CD14-positive monocyte (primary cell): ENCODE measurements around the gene SFMBT2. TPM values are rescaled to one million over a fixed set of nuclear protein-coding genes. Genes with fewer than 3 reads are reported as not detected.
A peak's percentile ranks its signal among the peaks of the same experiment; 100 is the strongest.

Source experiments
- DNase-seq, 3 donors: peaks; one replicate each; pipeline ENCODE4 v3.0.0-alpha.2; 2011 to 2022
- H2AFZ ChIP-seq: 2 replicates; pipeline ENCODE4 v1.6.0; 2012; ENCODE audit warnings: mild to moderate bottlenecking, low read depth, low read length, inconsistent platforms; ENCODE audit not compliant: insufficient read depth, poor library complexity, severe bottlenecking
- H3K27ac ChIP-seq, 2 donors: 1 replicate in 1 of 2; 2 replicates in 1 of 2; pipeline ENCODE4 v1.5.1; 2012 to 2013; ENCODE audit warnings: low read length in 2 of 2, control low read depth in 1 of 2, inconsistent platforms in 1 of 2, low read depth in 1 of 2, mild to moderate bottlenecking in 1 of 2
- H3K27me3 ChIP-seq, 2 donors: one replicate each; pipeline versions ENCODE4 v1.6.0 to v1.6.1; 2011 to 2013; ENCODE audit warnings: low read length in 2 of 2; ENCODE audit not compliant: control insufficient read depth in 2 of 2, insufficient read depth in 2 of 2
- H3K36me3 ChIP-seq, 2 donors: replicated peaks in 1 of 2; 1 replicate in 1 of 2; 2 replicates in 1 of 2; pipeline versions ENCODE4 v1.5.1 to v1.6.1; 2012 to 2013; ENCODE audit warnings: low read length in 2 of 2, control low read depth in 1 of 2, inconsistent platforms in 1 of 2, mild to moderate bottlenecking in 1 of 2; ENCODE audit not compliant: insufficient read depth in 2 of 2, control insufficient read depth in 1 of 2
- H3K4me1 ChIP-seq, 2 donors: 1 replicate in 1 of 2; 2 replicates in 1 of 2; pipeline versions ENCODE4 v1.5.1 to v1.6.1; 2012 to 2013; ENCODE audit warnings: low read length in 2 of 2, control low read depth in 1 of 2, inconsistent platforms in 1 of 2, mild to moderate bottlenecking in 1 of 2, moderate library complexity in 1 of 2; ENCODE audit not compliant: insufficient read depth in 2 of 2, control insufficient read depth in 1 of 2
- H3K4me2 ChIP-seq: replicated peaks from 2 replicates; pipeline ENCODE3; 2012; ENCODE audit warnings: low read length, moderate library complexity, mild to moderate bottlenecking; ENCODE audit not compliant: poor library complexity, severe bottlenecking; ENCODE audit errors: extremely low read depth
- H3K4me3 ChIP-seq, 3 experiments: fragments of 200-600 bp in 1 of 3; sonication (generic) in 1 of 3; replicated peaks in 1 of 3; 1 replicate in 2 of 3; 2 replicates in 1 of 3; pipeline ENCODE4 v1.5.1; 2011 to 2013; ENCODE audit warnings: low read length in 3 of 3, mild to moderate bottlenecking in 3 of 3, control low read depth in 2 of 3, low read depth in 2 of 3, inconsistent platforms in 1 of 3, moderate library complexity in 1 of 3
- H3K79me2 ChIP-seq: 2 replicates; pipeline ENCODE4 v1.6.0; 2012; ENCODE audit warnings: mild to moderate bottlenecking, control low read depth, inconsistent platforms, low read length, moderate library complexity; ENCODE audit not compliant: insufficient read depth
- H3K9ac ChIP-seq: 2 replicates; pipeline ENCODE4 v1.6.0; 2017; ENCODE audit warnings: low read length, mild to moderate bottlenecking; ENCODE audit not compliant: insufficient read depth, poor library complexity, severe bottlenecking
- H3K9me3 ChIP-seq, 2 donors: replicated peaks in 1 of 2; 1 replicate in 1 of 2; 2 replicates in 1 of 2; pipeline versions ENCODE4 v1.5.1 to v1.6.1; 2012 to 2013; ENCODE audit warnings: low read length in 2 of 2, control low read depth in 1 of 2; ENCODE audit not compliant: control insufficient read depth in 1 of 2, insufficient read depth in 1 of 2
- H4K20me1 ChIP-seq: 2 replicates; pipeline ENCODE4 v1.6.0; 2012; ENCODE audit warnings: mild to moderate bottlenecking, low read length, control low read depth, moderate library complexity; ENCODE audit not compliant: insufficient read depth
- H3K27ac Mint-ChIP-seq, 7 donors: one replicate each; pipeline ENCODE4 v1.8.0; 2020; ENCODE audit warnings: mild to moderate bottlenecking in 7 of 7, mixed read lengths in 7 of 7, moderate library complexity in 6 of 7, inconsistent platforms in 2 of 7
- H3K27me3 Mint-ChIP-seq, 3 donors: one replicate each; pipeline ENCODE4 v1.8.0; 2021 to 2022; ENCODE audit warnings: low read depth in 3 of 3, mild to moderate bottlenecking in 3 of 3, mixed read lengths in 3 of 3, moderate library complexity in 3 of 3, inconsistent platforms in 1 of 3
- H3K36me3 Mint-ChIP-seq, 2 donors: one replicate each; pipeline ENCODE4 v1.8.0; 2020; ENCODE audit warnings: mixed read lengths in 2 of 2, inconsistent platforms in 1 of 2, mild to moderate bottlenecking in 1 of 2
- H3K4me1 Mint-ChIP-seq: one replicate; pipeline ENCODE4 v1.8.0; 2020; ENCODE audit warnings: mild to moderate bottlenecking, mixed read lengths
- H3K4me3 Mint-ChIP-seq, 2 donors: one replicate each; pipeline ENCODE4 v1.8.0; 2020; ENCODE audit warnings: mild to moderate bottlenecking in 2 of 2, mixed read lengths in 2 of 2, moderate library complexity in 1 of 2
- H3K9me3 Mint-ChIP-seq, 7 donors: one replicate each; pipeline ENCODE4 v1.8.0; 2020 to 2022; ENCODE audit warnings: mixed read lengths in 7 of 7, mild to moderate bottlenecking in 6 of 7, moderate library complexity in 6 of 7, inconsistent platforms in 2 of 7
- WGBS: methylation state at CpG from one replicate; pipeline ENCODE4 v1.1.5; 2013; ENCODE audit warnings: missing lambda C conversion rate; ENCODE audit not compliant: insufficient coverage; 5-methylcytosine and 5-hydroxymethylcytosine counted together
- intact Hi-C, 2 donors: fragments of 100-400 bp; cut with micrococcal nuclease; formaldehyde crosslinking; loops; one replicate each; pipeline versions ENCODE4 v1.15.0 to v1.15.1; 2023
- polyA plus RNA-seq, 3 donors: library from polyadenylated mRNA; depleted of rRNA in 1 of 3; unstranded in 2 of 3; stranded (reverse) in 1 of 3; fragments of 300-500 nt in 2 of 3; fragments of >200 nt in 1 of 3; fragmentation: Illumina TruSeq in 2 of 3; gene quantifications; 1 replicate in 2 of 3; 2 replicates in 1 of 3; pipeline ENCODE4 v1.2.3, GENCODE V29; 2012 to 2021
- TF ChIP-seq, protein P1 (sequence below): fragments of 200-600 bp; IDR thresholded peaks from one replicate; pipeline ENCODE4 v1.8.0; 2022; ENCODE audit warnings: antibody characterized with exemption, mild to moderate bottlenecking

SFMBT2 gene
- polyA plus RNA-seq, 3 donors = 0.53 to 10.9 (median 1.6) TPM

- Mint-ChIP-seq H3K27me3 (peaks cover 0 to 2% (median 0%) of the 10 kb centered on the region in 3 donors), H3K9me3 (peaks cover 0 to 3% (median 0%) of the 10 kb centered on the region in 7 donors), H3K4me3 (no peak overlapping the region), H3K4me1 (peaks cover 16% of the 10 kb centered on the region), H3K36me3 (peaks cover 21 to 26% of the 10 kb centered on the region in 2 donors), H3K27ac (no peak overlapping the region)
- Histone ChIP-seq H3K4me2 (no peak overlapping the region), H4K20me1 (no peaks in the 10 kb centered on the region), H3K9me3 (no peaks in the 10 kb centered on the region), H3K36me3 (peaks cover 10 to 47% of the 10 kb centered on the region in 2 donors), H2AFZ (no peak overlapping the region), H3K4me1 (peaks cover 9 to 14% of the 10 kb centered on the region in 2 donors), H3K27ac (no peak overlapping the region), H3K79me2 (no peaks in the 10 kb centered on the region), H3K27me3 (no peaks in the 10 kb centered on the region), H3K9ac (no peak overlapping the region), H3K4me3 (no peak overlapping the region)
- intact Hi-C loops = no loop called here
- TF ChIP-seq, protein P1, sequence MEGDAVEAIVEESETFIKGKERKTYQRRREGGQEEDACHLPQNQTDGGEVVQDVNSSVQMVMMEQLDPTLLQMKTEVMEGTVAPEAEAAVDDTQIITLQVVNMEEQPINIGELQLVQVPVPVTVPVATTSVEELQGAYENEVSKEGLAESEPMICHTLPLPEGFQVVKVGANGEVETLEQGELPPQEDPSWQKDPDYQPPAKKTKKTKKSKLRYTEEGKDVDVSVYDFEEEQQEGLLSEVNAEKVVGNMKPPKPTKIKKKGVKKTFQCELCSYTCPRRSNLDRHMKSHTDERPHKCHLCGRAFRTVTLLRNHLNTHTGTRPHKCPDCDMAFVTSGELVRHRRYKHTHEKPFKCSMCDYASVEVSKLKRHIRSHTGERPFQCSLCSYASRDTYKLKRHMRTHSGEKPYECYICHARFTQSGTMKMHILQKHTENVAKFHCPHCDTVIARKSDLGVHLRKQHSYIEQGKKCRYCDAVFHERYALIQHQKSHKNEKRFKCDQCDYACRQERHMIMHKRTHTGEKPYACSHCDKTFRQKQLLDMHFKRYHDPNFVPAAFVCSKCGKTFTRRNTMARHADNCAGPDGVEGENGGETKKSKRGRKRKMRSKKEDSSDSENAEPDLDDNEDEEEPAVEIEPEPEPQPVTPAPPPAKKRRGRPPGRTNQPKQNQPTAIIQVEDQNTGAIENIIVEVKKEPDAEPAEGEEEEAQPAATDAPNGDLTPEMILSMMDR = no peak
- DNase-seq = no peak
- 88% methylated on average over 1 of the region's 4 CpGs for WGBS
Measured at GRCh38 chr10:7245505-7245904, 165.3 kb downstream of the SFMBT2 start.

DNA sequence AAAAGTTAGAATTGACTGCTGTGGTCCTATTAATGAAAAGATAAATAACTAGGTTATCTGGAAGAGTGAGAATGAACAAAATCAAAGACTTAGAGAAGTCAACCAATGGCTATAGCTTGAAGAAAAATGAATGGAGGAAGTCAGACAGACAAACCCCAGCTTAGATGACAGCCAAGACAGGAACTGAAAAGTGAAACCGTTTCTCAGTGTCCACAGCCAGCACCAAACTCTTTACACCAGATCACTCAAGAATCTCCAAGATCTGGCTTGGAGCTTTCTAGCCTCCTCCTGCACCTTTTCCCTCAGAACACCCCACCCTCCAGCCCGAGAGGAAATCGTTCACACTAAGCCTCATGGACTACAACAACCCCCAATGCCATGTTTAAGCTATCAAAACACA, 167.0 kb downstream of the SFMBT2 start:
- peaks cover 0 to 3% (median 0%) of the 10 kb centered on the region in 7 donors for H3K9me3 Mint-ChIP-seq
- Histone ChIP-seq H3K4me3 (peak overlapping the region in 2 of 3 experiments; percentile 47 to 53), H3K4me2 (peak overlapping the region; percentile 56), H4K20me1 (no peaks in the 10 kb centered on the region), H3K4me1 (peaks cover 9 to 14% of the 10 kb centered on the region in 2 donors), H3K27ac (peak overlapping the region; percentile 70 to 90), H3K36me3 (peaks cover 10 to 47% of the 10 kb centered on the region in 2 donors), H3K9ac (peak overlapping the region; percentile 63), H2AFZ (peak overlapping the region; percentile 79), H3K27me3 (no peaks in the 10 kb centered on the region), H3K79me2 (no peaks in the 10 kb centered on the region), H3K9me3 (no peaks in the 10 kb centered on the region)
- H3K27ac Mint-ChIP-seq = peak overlapping the region; percentile 95 to 99 (median 96)
- DNase-seq = peak; percentile 35 to 49 (median 48)
- H3K4me1 Mint-ChIP-seq = peaks cover 16% of the 10 kb centered on the region
- peaks cover 24 to 30% of the 10 kb centered on the region in 2 donors for H3K36me3 Mint-ChIP-seq
- H3K4me3 Mint-ChIP-seq = peak overlapping the region; percentile 72 to 86
- intact Hi-C loops = no loop called here
- H3K27me3 Mint-ChIP-seq = peaks cover 0 to 2% (median 0%) of the 10 kb centered on the region in 3 donors
- TF ChIP-seq, protein P1 = no peak
- 28% methylated on average over 3 of the region's 3 CpGs for WGBS
